ENCODE data around the gene LACTB.
A peak's percentile ranks its signal among the peaks of the same experiment; 100 is the strongest.
"Not testable (repeated sequence)": the region's sequence is repeated elsewhere in the genome, so short reads cannot be mapped to it uniquely, and the experiment has no call there.

Gene LACTB

GRCh38 chr15:63090472-63090871 is 31.2 kb upstream of the LACTB start:
- no peak for DNase-seq

GRCh38 chr15:63090887-63091286 is 30.8 kb upstream of the LACTB start:
- DNase-seq = no peak

GRCh38 chr15:63091679-63092446 is 29.8 kb upstream of the LACTB start:
- no peak for DNase-seq

- DNase-seq = no peak
These were observed 28.0 kb upstream of the LACTB start for GRCh38 chr15:63093486-63094205.

GRCh38 chr15:63094495-63094931 is 27.1 kb upstream of the LACTB start:
- no peak for DNase-seq

- DNase-seq = no peak
These were observed 25.5 kb upstream of the LACTB start for GRCh38 chr15:63096178-63096577.

- not testable (repeated sequence) for DNase-seq
These were observed 22.8 kb upstream of the LACTB start for GRCh38 chr15:63098901-63099300.

- DNase-seq = not testable (repeated sequence)
These were observed 22.1 kb upstream of the LACTB start for GRCh38 chr15:63099581-63099980.

GRCh38 chr15:63103416-63103815 is 18.2 kb upstream of the LACTB start:
- DNase-seq = no peak

- DNase-seq = no peak
These were observed 16.9 kb upstream of the LACTB start for GRCh38 chr15:63104727-63105126.

GRCh38 chr15:63105354-63105753 is 16.3 kb upstream of the LACTB start:
- DNase-seq = not testable (repeated sequence)

GRCh38 chr15:63107895-63108546 is 13.6 kb upstream of the LACTB start:
- no peak for DNase-seq

GRCh38 chr15:63109498-63109897 is 12.2 kb upstream of the LACTB start:
- no peak for DNase-seq

GRCh38 chr15:63109920-63110319 is 11.7 kb upstream of the LACTB start:
- DNase-seq = no peak

GRCh38 chr15:63110428-63111026 is 11.1 kb upstream of the LACTB start:
- no peak for DNase-seq

- DNase-seq = no peak
These were observed 10.2 kb upstream of the LACTB start for GRCh38 chr15:63111481-63111880.

- no peak for DNase-seq
These were observed 8.8 kb upstream of the LACTB start for GRCh38 chr15:63112871-63113270.

GRCh38 chr15:63114465-63114864 is 7.2 kb upstream of the LACTB start:
- no peak for DNase-seq

- DNase-seq = no peak
These were observed 2.8 kb upstream of the LACTB start for GRCh38 chr15:63118854-63119253.

- DNase-seq = peak; percentile 54
These were observed 578 bp downstream of the LACTB start for GRCh38 chr15:63122002-63122875.

- no peak for DNase-seq
These were observed 2.8 kb downstream of the LACTB start for GRCh38 chr15:63124506-63124905.

GRCh38 chr15:63126726-63127125 is 5.1 kb downstream of the LACTB start:
- no peak for DNase-seq
